NOMO-1 (cell line): ENCODE measurements around the gene MORN1.
A peak's percentile ranks its signal among the peaks of the same experiment; 100 is the strongest.

Source experiments
- DNase-seq, 2 experiments: peaks; one replicate each; lab custom pipeline; 2025; ENCODE audit not compliant: unreplicated experiment in 2 of 2; lab: John Stamatoyannopoulos, UW

MORN1 gene

DNA sequence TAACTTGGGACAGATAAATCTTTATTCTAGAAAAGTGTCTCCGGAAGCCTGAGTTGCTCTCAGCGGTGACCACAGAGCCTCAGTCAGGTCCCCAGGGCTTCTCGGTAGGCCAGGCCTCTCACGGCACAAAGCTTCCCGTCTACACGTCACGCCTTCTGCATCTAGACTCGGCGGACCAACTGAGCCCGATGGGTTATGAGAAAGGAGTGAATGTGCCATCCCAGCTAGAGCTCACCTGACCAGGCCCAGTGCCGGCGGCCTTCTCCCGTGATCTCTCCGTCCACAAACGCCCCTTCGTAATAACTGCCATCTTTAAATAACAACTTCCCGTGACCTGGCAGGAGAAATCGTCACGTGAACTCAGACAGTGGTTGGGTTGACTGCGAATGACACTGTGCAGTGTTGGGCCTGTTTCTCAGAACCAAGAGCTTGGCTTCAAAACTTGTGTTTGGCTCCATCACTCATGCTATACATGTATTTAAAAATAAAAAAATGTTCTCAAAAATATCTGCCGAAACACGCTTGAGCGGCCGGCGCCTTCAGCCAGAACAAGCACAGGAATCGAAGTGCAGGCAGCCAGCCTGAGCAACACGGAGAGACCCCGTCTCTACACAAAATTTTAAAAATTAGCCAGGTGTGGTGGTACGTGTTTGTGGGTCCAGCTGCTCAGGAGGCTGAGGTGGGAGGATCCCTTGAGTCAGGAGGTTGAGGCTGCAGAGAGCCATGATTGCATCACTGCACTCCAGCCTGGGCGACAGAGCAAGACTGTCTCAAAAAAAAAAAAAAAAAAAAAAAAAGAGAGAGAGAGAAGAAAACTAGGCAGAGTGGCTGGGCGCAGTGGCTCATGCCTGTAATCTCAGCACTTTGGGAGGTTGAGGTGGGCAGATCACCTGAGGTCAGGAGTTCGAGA, 3.1 kb downstream of the MORN1 start:
- no peak for DNase-seq

DNA sequence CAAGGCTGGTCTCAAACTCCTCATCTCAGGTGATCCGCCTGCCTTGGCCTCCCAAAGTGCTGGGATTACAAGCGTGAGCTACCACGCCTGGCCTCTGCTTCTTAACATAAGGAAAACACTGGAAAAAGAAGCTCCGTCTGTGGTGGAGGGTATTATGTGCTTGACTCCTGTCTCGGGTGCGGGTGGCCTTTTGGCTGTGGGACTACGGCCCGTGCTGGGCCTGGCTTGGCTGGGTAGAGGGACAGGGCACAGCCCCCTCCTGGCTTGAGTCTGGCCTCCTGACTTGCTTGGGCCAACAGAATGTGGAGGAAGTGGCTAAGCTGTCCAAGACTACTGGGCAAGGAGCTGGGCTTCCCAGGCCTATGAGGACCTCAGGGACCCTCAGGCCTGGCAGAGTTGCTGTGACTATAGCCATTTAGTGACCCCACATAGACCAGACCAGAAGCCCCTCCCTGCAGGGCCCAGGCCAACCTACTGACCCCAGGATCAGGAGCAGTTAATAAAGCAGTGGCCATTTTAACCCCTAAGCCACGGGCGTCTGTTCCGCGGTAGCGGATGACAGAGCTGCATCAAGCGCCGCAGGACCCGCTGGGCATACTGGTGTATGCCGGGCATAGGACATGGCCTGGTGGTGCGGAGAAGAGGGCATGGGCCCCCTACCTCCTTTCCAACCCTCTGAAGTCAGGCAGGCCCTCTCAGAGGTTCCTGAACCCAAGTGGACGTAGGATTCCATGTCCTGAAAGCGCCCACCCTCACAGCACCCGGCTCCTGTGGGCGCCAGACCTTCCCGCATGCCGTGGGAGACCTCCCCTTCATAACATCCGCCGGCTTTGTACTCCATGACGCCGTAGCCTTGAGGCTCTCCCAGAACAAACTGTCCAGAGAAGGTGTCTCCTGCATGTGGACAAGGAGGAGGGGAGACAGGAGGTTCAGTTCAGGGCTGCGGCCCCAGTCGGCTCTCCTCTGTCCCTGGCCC, 4.4 kb downstream of the MORN1 start:
- no peak for DNase-seq

DNA sequence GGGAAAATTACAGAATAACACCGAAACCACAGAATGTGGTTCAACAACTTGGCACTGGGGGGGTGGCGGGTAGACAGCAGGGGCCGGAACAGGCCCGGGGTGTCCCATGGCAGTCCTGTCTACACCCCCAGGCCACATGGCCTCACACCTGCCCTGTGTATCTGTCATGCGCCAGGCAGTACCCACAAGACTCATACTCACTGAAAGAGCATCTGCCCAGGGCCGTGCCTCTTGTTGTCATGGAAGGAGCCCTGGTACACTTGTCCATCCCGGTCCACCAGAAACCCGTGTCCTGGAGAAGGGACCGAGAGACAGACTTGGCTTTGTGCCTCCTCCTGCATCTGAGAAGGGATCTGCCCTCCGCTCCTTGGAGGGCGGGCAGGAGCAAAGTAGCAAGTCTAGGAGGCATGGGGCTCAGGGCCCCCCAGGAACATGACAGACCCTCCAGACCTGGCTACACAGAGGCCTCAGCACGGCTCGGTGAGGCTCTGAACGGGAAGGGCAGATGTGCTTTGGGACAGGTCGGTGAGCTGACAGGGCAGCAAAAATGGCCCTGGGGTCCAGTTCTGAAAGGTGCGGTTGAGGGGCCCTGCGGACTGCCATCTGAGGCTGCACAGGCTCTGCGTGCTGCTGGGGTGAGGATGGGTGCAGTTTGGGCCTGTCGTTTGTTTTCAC, 5.6 kb downstream of the MORN1 start:
- DNase-seq = no peak

DNA sequence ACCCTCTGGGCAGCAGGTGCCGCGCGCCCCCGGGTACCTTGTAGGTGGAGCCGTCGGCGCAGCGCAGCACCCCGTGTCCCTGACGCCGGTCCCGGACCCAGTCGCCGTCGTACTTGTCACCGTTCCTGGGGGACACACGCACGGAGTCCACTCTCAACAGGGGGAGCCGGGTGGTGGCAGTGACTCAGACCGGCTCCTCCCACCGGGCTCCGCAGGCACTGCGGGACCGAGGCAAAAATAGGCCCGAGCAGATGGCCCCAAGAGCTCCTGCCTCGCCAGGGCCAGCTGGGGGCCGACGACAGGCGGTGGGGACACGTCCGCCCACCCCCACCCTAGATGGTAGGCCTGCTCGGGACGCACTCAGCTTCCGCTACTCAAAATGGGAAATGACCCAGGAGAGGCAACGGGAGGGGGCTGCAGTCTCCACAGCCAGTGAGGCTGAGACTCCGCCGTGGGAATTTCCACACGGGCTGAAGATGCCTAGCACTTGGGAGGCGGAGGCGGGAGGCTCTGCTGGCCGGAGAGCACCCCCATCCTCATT, 6.3 kb downstream of the MORN1 start:
- DNase-seq = no peak

DNA sequence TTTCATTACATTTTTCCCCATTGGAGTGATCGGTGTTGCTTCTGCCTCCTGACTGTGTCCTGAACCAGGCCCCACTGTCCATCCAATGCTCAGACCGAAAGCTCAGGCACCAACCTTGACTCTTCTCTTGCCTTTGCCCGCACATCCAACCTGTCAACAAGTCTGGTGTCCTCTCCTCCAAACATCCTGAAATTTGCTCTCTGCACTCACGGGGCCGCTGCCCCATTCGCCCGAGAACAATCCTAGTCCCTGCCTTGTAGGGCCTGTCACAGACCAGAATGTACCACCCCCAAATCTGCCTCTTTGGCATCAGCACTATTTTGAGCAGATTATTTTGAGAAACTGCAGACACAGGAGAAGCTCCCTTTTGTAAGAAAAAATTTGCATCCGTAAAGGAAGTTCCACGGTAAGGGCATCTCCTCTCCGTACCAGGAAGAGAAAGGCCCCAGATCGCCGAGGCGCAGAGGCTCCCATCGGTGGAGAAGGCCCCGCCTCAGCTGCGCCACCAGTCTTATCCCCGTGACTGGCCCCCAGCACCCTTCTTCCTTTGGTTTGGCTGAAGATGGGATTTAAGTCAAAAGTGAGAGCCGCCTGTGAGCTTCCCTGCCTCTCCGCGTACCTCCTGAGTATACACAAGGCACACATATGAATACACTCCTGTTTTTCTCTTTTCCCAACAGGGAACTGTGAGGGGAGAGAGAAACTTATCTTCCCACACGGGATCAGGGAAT, 7.1 kb downstream of the MORN1 start:
- no peak for DNase-seq

DNA sequence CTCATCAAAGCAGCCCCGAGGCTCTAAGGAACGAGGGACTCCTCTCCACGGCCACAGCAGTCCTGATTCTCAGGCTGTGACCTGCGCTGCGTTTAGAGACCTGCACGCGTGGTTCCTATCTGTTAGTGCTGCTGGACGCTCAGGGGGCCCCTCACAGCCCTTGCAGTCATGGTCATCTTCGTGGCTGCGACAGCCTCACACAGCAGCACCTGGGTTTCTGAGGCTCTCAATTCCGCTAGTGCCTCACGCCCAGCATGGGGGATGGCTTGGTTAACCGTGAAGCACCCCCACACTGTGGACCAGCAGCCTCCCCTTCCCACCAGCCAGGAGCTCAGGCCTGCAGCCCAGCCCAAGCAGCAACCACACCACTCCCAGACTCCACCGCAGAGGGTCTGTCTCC, 7.8 kb downstream of the MORN1 start:
- DNase-seq = no peak

DNA sequence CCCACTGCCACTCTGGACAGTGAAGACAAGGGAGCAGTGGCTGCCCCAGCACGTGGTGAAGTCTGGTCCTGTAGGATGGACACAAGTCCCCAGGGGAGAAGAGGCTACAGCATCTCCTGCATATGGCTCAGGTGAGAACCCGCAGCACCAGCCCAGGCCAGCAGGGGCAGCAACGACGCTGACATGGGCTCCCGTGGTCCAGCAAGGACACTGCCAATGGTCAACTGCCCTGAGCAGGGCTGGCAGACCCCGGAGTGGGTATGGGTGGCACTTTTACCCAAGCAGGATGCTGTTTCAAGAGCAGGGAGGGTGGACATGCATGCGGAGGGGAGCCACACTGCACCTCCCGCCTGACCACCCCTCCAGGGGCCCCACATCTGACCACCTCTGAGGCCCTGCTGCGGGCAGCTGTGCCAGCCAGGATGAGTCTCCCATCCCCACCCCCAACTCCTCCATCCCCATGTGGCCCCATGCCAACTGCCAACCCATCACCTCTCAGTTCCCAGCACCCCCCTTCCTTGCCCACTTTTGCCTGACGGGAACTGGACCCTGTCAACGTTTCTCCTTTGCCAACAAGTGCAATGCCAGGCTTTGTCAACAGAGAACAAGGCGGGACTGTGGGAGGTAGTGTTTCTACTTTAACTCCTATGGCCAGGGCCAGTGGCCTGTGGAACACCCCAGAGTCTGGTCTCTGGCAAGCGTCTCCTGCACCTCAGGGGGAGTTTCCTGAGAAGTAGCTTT, 8.6 kb downstream of the MORN1 start:
- no peak for DNase-seq

DNA sequence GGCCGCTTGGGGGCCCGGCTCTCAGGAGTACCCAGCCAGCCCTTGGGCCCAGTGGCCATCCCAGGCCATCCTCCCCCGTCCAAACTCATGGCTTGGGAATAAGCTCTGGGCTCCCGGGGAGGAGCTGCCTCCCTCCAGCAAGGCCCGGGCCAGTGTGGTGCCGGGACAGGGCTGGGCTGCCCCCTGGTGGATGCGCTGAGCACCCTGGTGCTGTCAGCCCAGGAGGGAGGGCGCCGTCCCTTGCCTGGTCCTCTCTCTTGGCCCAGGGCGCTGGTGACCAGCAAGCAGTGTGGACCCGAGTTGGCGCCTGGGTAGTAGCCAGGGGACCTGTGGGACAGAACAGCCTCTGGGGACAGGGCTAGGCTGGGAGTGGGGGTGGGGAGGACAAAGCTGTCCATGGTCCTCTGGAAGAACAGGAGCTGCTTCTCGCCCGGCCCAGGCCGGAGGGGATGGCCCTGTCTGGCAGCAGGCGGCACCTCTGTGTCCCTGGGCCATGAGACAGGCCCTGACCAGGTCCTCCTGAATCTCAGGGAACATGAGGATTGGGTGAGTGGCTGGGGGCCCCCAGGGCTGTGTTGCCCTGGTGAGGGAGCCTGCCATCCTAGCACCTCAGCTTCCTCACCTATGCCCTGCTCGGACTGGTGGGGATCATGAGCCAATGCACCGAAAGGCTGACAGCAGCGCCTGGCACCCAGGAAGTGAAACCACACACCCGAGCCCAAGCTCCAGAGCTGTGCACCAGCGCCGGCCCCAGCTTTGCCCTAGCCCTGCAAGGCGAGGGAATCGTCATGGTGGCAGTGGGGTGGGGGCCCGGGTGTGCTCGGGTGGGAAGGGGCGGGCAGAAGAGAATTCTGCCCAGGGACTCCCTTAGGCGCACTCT, 9.4 kb downstream of the MORN1 start:
- DNase-seq = peak; percentile 40 to 42

DNA sequence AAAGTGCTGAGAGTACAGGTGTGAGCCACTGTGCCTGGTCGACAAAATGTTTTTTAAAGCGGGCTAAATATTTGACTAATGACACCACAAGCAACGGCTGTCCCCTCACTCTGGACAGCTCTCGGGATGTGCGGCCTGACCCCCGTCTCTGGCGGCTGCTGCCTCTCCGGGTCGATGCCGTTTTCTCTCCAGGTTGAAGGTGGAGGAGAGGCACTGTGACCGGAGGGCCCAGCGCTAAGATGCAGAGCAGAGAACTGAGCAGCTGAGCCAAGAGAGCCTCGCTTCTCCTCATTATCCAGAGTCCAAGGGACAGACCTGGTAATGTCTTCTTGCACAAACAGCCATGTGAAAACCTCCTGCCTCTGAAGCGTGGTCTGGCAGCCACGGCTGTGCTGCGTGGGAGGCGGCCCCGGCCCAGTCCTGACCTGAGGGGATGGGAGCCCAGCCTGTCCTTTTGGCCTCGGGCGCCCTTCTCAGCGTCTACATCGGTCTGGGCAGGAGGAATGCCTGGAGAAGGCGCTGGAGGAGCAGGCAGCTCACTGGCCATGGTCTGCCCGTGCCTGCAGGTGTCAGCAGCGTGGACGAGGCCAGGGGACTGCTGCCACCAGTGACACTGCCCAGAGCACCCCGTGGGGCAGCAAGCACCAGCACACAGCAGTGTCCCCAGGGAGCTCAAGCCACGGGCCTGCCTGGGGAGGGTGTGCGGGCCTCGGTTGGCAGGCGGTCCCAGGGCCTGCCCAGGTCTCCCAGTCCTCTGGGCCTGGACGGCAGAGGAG, 10.3 kb downstream of the MORN1 start:
- DNase-seq = no peak

DNA sequence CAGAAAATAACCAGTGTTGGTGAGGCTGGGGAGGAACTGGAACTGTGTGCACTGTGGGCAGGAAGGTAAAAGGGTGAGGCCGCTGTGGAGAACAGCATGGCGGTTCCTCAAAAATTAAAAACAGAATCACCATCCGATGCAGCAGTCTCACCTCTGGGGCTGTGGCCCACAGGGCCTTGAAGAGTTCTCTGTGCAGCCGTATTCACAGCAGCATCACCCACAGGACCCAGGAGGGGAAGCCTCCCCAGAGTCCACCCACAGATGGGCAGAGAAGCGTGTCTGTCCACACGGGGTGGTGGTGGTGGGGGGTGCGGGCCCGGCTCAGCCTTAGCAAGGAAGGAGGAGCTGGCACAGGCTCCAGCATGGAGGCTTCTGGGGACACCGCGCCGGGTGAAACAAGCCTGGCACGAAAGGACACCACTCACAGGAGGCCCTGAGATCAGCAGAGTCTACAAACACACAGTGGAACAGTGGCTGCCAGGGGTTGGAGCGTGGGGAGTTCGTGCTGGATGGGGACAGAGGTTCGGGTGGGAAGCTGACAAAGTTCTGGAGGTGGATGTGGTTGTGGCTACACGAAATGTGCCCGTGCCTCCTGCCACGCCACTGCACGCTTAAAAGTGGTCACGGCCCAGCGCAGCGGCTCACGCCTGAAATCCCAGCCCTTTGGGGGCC, 11.5 kb downstream of the MORN1 start:
- DNase-seq = peak in 1 of 2 experiments; percentile 4

DNA sequence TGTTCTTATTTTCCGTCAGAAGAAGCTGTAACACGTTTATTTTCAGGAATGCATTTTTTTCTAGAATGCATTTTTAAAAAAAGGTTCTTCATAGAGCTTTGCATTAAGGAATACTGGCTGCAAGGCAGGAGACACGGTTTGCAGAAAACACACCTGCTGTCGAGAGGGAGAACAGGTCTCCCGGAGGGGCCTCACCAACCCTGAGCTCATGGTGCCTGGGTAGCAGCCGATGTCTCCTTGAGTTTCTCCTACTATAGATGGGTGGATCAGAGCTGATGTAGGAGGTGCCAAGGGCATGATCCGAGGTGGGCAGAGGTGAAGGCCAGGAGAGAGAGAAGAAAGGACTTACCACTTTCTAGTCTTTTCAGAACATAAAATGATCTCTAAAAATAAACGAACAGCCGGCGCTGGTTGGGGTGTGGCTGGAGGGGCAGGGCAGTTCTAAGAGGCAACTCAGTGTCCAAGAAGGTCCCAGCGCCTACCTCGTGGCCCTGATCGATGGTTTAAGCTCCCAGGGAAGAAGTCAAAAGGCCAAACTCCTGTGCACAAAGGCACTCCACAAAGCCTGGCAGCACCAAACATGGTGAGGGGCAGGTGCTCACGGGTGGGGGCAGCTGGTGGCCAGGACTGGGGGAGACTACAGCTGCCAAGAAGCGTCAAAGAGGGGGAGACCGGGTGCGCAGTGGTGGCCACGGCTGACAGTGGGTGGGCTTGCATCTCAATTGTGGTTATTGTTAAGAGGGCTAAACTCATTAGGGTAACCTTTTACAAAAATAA, 12.2 kb downstream of the MORN1 start:
- no peak for DNase-seq

DNA sequence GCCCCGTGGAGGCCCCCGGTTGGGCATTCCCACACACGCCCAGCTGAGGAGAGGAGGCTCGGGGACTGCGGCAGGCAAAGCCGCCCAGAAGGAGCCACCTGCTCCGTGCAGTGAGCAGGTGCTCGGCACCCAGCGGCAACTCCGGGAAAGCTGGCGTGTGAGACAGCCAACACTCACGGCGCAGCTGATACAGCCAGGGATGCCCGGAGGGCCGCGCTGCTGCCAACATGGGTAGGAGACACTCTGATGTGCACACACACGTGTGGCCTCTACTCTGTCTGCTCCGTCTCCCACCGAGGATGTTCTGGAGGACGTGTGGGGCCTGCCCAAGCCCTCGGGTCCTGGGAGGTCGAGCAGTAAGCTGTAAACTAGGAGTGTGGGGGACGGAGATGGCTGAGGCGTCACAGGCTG, 12.9 kb downstream of the MORN1 start:
- DNase-seq = no peak

DNA sequence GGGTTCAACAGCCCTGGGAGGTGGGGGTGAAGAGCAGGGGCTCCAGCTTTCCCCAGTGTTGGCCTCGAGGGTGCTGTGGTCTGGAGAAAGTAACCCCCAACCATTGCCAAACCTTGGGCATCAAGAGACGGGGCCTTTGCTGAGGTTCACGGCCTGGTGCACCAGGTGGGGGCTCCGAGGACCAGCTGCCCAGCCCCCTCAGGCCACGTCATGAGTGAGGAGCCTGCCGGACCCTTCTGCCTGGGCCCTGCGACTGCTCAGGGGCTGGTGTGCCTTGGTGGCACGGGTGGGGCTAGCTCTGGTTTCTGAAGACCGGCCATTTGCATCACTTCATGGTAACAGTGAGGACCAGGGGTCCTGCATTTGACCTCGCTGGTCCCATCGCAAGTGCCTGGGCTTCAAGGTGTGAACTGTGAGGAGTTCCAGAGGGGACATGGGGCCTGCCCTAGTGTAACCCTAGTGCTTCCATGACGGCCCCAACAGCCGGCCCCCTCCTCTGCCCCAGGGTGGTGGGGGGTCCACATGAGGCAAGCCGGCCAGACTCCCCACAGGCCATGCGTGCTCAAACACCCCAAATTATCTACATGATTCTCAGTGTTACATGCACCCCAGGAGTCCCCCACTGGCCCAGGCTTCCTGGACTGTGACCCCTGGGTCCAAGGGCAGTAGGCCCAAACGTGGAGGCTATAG, 13.5 kb downstream of the MORN1 start:
- DNase-seq = no peak

DNA sequence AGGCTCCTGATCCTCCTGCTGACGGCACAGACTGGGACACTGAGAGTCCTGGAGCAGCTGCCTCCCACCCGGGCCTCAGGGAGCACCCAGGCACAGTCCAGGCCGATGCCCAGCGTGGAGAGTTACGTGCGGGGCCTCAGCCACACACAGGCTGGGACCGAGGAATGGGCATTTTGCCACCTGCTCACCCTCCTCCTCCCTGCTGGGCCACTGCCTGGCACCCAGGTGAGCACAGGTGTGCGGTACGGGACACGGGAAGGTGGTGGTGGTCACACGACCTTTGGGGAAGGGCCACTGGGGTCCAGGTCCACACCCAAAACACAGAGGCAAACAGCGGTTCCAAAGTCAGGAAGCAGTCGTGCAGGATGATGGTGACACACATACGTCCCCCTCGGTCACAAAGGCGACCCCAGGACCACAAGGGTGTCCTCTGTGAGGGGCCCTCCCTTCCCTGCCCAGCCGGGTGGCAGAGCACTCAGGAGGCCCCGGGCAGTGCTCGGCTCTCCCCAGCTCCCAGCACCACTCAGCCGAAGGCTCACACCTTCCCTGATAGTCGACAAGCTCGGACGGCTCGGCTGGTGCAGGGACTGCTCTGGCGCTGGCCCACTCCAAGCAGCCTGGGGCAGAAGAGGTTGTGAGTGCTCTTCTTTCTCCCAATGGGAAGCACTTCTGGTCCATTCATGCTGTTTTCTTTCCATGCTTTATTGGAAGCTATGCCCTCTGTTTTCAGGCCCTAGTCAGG, 14.3 kb downstream of the MORN1 start:
- DNase-seq = no peak

DNA sequence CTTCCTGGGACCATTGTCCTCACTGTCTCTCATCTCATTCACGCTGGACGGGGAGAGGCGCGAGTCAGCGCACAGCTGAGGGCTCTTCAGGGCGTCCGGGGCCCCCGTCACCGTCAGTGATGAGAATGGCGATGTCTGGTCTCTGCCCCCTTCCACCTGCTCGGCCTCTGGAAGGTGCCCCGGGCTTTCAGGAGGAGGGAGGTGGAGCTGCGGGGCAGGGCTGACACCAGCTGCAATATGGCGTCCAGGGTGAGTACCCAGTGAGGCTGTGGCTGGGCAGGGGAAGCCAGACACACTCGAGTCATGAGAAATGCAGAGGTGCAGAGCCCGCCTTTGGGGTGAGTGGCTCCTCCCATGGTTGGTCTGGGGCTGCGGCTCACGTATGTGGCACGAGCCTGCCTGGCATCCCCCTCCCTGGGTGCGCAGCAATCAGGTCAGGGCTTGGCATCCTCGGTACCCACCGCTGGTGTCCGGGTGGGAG, 15.1 kb downstream of the MORN1 start:
- no peak for DNase-seq
